Skeletal muscle cell (primary cell): ENCODE measurements around the gene AQP2.
A peak's percentile ranks its signal among the peaks of the same experiment; 100 is the strongest.

Experiments used
- DNase-seq: peaks from one replicate; pipeline ENCODE4 v3.0.0-alpha.2; 2010; ENCODE audit warnings: low read depth
- H3K4me3 ChIP-seq: 2 replicates; pipeline ENCODE4 v1.5.1; 2011; ENCODE audit warnings: low read depth, mild to moderate bottlenecking, control low read depth, low read length, moderate library complexity

The AQP2 gene

GRCh38 chr12:49937639-49938300 lies 12.8 kb upstream of the AQP2 start:
- no peak for DNase-seq
- no peak overlapping the region for H3K4me3 ChIP-seq

- H3K4me3 ChIP-seq, result no peak overlapping the region
- no peak for DNase-seq
These were observed 11.2 kb upstream of the AQP2 start for GRCh38 chr12:49939307-49939706.

GRCh38 chr12:49939707-49940106 lies 10.8 kb upstream of the AQP2 start:
- no peak for DNase-seq

GRCh38 chr12:49941556-49942511 lies 8.7 kb upstream of the AQP2 start:
- H3K4me3 ChIP-seq, result no peak overlapping the region
- no peak for DNase-seq

More at GRCh38 chr12:49939707-49940106, 10.8 kb upstream of the AQP2 start:
- H3K4me3 ChIP-seq, result no peak overlapping the region

- no peak overlapping the region for H3K4me3 ChIP-seq
- no peak for DNase-seq
These were observed 8.0 kb upstream of the AQP2 start for GRCh38 chr12:49942512-49942893.

GRCh38 chr12:49942921-49943624 lies 7.5 kb upstream of the AQP2 start:
- no peak overlapping the region for H3K4me3 ChIP-seq
- no peak for DNase-seq

GRCh38 chr12:49943625-49943960 lies 6.9 kb upstream of the AQP2 start:
- no peak for DNase-seq
- no peak overlapping the region for H3K4me3 ChIP-seq

GRCh38 chr12:49944046-49944445 lies 6.5 kb upstream of the AQP2 start:
- no peak for DNase-seq
- no peak overlapping the region for H3K4me3 ChIP-seq

GRCh38 chr12:49944718-49945117 lies 5.8 kb upstream of the AQP2 start:
- DNase-seq, result no peak
- no peak overlapping the region for H3K4me3 ChIP-seq

- H3K4me3 ChIP-seq, result no peak overlapping the region
- peak; percentile 34 for DNase-seq
These were observed 5.0 kb upstream of the AQP2 start for GRCh38 chr12:49945394-49946080.

- no peak for DNase-seq
- no peak overlapping the region for H3K4me3 ChIP-seq
These were observed 4.5 kb upstream of the AQP2 start for GRCh38 chr12:49946086-49946485.

GRCh38 chr12:49946497-49946896 lies 4.0 kb upstream of the AQP2 start:
- no peak overlapping the region for H3K4me3 ChIP-seq
- no peak for DNase-seq

GRCh38 chr12:49947593-49948226 lies 2.8 kb upstream of the AQP2 start:
- DNase-seq, result no peak

GRCh38 chr12:49948866-49949845 lies 1.4 kb upstream of the AQP2 start:
- no peak for DNase-seq
- H3K4me3 ChIP-seq, result no peak overlapping the region

More at GRCh38 chr12:49947593-49948226, 2.8 kb upstream of the AQP2 start:
- H3K4me3 ChIP-seq, result no peak overlapping the region

- DNase-seq, result no peak
- H3K4me3 ChIP-seq, result no peak overlapping the region
These were observed 671 bp upstream of the AQP2 start for GRCh38 chr12:49949866-49950265.

GRCh38 chr12:49951411-49952240 lies 1.1 kb downstream of the AQP2 start:
- DNase-seq, result no peak
- no peak overlapping the region for H3K4me3 ChIP-seq

- DNase-seq, result no peak
- H3K4me3 ChIP-seq, result no peak overlapping the region
These were observed 2.0 kb downstream of the AQP2 start for GRCh38 chr12:49952391-49953055.
